SU-DHL-6 (cell line): ENCODE data around the gene CELF5.

ENCODE experiments used
- H2AFZ ChIP-seq: fragments of 200-600 bp; sonication (generic); 2 replicates; pipeline ENCODE4 v1.6.1; 2014; ENCODE audit warnings: low read depth, mild to moderate bottlenecking, moderate library complexity, mixed read lengths, antibody characterized with exemption, low read length; ENCODE audit not compliant: severe bottlenecking
- H3F3A ChIP-seq: fragments of 200-600 bp; shearing (Covaris generic); 2 replicates; pipeline ENCODE4 v1.6.0; 2016; ENCODE audit warnings: antibody characterized with exemption, mild to moderate bottlenecking; ENCODE audit not compliant: insufficient read depth
- H3K27ac ChIP-seq: fragments of 200-600 bp; sonication (generic); 2 replicates; pipeline ENCODE4 v1.5.1; 2016; ENCODE audit warnings: low read depth, mild to moderate bottlenecking, low read length, moderate library complexity, mixed read lengths
- H3K27me3 ChIP-seq: fragments of 200-600 bp; sonication (generic), shearing (Covaris generic); 2 replicates; pipeline ENCODE4 v1.6.0; 2014; ENCODE audit warnings: mild to moderate bottlenecking, low read length
- H3K36me3 ChIP-seq: fragments of 200-600 bp; sonication (generic); 2 replicates; pipeline ENCODE4 v1.6.1; 2014; ENCODE audit warnings: mild to moderate bottlenecking, low read length, mixed read lengths
- H3K4me2 ChIP-seq: fragments of 300-600, 200-600 bp; shearing (Covaris generic), sonication (generic); 2 replicates; pipeline ENCODE4 v1.6.0; 2014; ENCODE audit warnings: low read length, low read depth, mild to moderate bottlenecking; ENCODE audit not compliant: poor library complexity, severe bottlenecking
- H3K4me3 ChIP-seq: fragments of 200-600 bp; sonication (generic); 2 replicates; pipeline ENCODE4 v1.5.1; 2014; ENCODE audit warnings: antibody characterized with exemption, low read length, mild to moderate bottlenecking, mixed read lengths; ENCODE audit not compliant: insufficient read depth, poor library complexity, severe bottlenecking
- H3K79me2 ChIP-seq: fragments of 200-600 bp; sonication (generic); 2 replicates; pipeline ENCODE4 v1.6.1; 2014; ENCODE audit warnings: mild to moderate bottlenecking, low read length, moderate library complexity; ENCODE audit not compliant: insufficient read depth
- H3K9ac ChIP-seq: fragments of 200-600 bp; sonication (generic); 2 replicates; pipeline ENCODE4 v1.7.0; 2014; ENCODE audit warnings: mild to moderate bottlenecking, low read length
- H3K9me2 ChIP-seq: fragments of 200-600 bp; sonication (generic); replicated peaks from 2 replicates; pipeline ENCODE4 v1.6.1; 2014; ENCODE audit warnings: low read length; ENCODE audit not compliant: insufficient read depth
- H3K9me3 ChIP-seq: fragments of 200-600 bp; sonication (generic); 2 replicates; pipeline ENCODE4 v1.6.1; 2014; ENCODE audit warnings: low read length, mixed read lengths; ENCODE audit not compliant: insufficient read depth
- H4K20me1 ChIP-seq: fragments of 200-600 bp; sonication (generic); 2 replicates; pipeline ENCODE4 v1.6.1; 2014; ENCODE audit warnings: low read depth, mild to moderate bottlenecking, antibody characterized with exemption, low read length, moderate library complexity, mixed read lengths
- CTCF ChIP-seq: fragments of 200-600 bp; sonication (generic); IDR thresholded peaks from one replicate; pipeline ENCODE4 v1.5.1; 2017; ENCODE audit warnings: antibody characterized with exemption, mild to moderate bottlenecking, low read length, moderate library complexity; ENCODE audit not compliant: insufficient read depth, poor library complexity, severe bottlenecking
- EZH2phosphoT487 ChIP-seq: fragments of 200-600 bp; sonication (generic), shearing (Covaris generic); conservative IDR thresholded peaks from 2 replicates; pipeline ENCODE4 v1.6.1; 2018; ENCODE audit warnings: mild to moderate bottlenecking, antibody characterized with exemption, low read length, moderate library complexity, mixed read lengths

The CELF5 gene

GRCh38 chr19:3265432-3265831 lies 41.0 kb downstream of the CELF5 start:
- Histone ChIP-seq H3F3A (no peaks in the 10 kb centered on the region), H3K27ac (no peak overlapping the region), H3K79me2 (no peaks in the 10 kb centered on the region), H3K4me3 (no peak overlapping the region), H3K4me2 (no peak overlapping the region), H3K36me3 (no peaks in the 10 kb centered on the region), H2AFZ (no peak overlapping the region), H3K9me3 (no peaks in the 10 kb centered on the region), H3K9me2 (no peaks in the 10 kb centered on the region), H3K27me3 (no peaks in the 10 kb centered on the region), H4K20me1 (no peaks in the 10 kb centered on the region), H3K9ac (no peak overlapping the region)
- TF ChIP-seq CTCF: no peak
- TF ChIP-seq EZH2phosphoT487: no peak

- H3K4me2 ChIP-seq: no peak overlapping the region
- TF ChIP-seq CTCF: no peak
- no peak for TF ChIP-seq EZH2phosphoT487
- no peaks in the 10 kb centered on the region for H3K9me2 ChIP-seq
- H4K20me1 ChIP-seq: no peaks in the 10 kb centered on the region
- no peaks in the 10 kb centered on the region for H3K9me3 ChIP-seq
- no peak overlapping the region for H2AFZ ChIP-seq
- no peaks in the 10 kb centered on the region for H3F3A ChIP-seq
- H3K27ac ChIP-seq: no peak overlapping the region
- no peaks in the 10 kb centered on the region for H3K79me2 ChIP-seq
- H3K4me3 ChIP-seq: no peak overlapping the region
- H3K27me3 ChIP-seq: no peaks in the 10 kb centered on the region
- no peak overlapping the region for H3K9ac ChIP-seq
- H3K36me3 ChIP-seq: no peaks in the 10 kb centered on the region
These were observed 41.7 kb downstream of the CELF5 start for GRCh38 chr19:3266092-3266693.

- Histone ChIP-seq H3K79me2 (no peaks in the 10 kb centered on the region), H3K4me3 (no peak overlapping the region), H3K9me2 (no peaks in the 10 kb centered on the region), H3K9ac (no peak overlapping the region), H3K9me3 (no peaks in the 10 kb centered on the region), H3K27me3 (no peaks in the 10 kb centered on the region), H3K27ac (no peak overlapping the region), H3F3A (no peaks in the 10 kb centered on the region), H3K4me2 (no peak overlapping the region), H4K20me1 (no peaks in the 10 kb centered on the region), H3K36me3 (no peaks in the 10 kb centered on the region), H2AFZ (no peak overlapping the region)
- TF ChIP-seq EZH2phosphoT487 (no peak), CTCF (no peak)
These were observed 42.5 kb downstream of the CELF5 start for GRCh38 chr19:3266792-3267514.
